Kidney (tissue), 14 donors: ENCODE measurements around the gene LMF2. TPM values are rescaled to one million over a fixed set of nuclear protein-coding genes. Genes with fewer than 3 reads are reported as not detected.
A peak's percentile ranks its signal among the peaks of the same experiment; 100 is the strongest.

ENCODE experiments used
- DNase-seq, 5 donors: peaks; one replicate each; pipeline ENCODE4 v3.0.0-alpha.2; 2013 to 2020
- FAIRE-seq: peaks from 2 replicates; lab custom pipeline; 2012; peaks lifted over from hg19 to GRCh38; lab: Jason Lieb, UNC
- H3K27ac ChIP-seq, 2 donors: one replicate each; pipeline ENCODE4 v1.7.0; 2013; ENCODE audit warnings: low read depth in 2 of 2, low read length in 2 of 2, inconsistent platforms in 1 of 2
- H3K27me3 ChIP-seq: one replicate; pipeline ENCODE4 v1.7.1; 2013; ENCODE audit warnings: low read length, inconsistent platforms; ENCODE audit not compliant: control insufficient read depth, insufficient read depth
- H3K36me3 ChIP-seq, 3 donors: one replicate each; pipeline versions ENCODE4 v1.7.0 to v1.7.1; 2013; ENCODE audit warnings: low read length in 3 of 3, control low read depth in 1 of 3, inconsistent platforms in 1 of 3; ENCODE audit not compliant: insufficient read depth in 3 of 3, control insufficient read depth in 2 of 3
- H3K4me1 ChIP-seq, 3 donors: one replicate each; pipeline versions ENCODE4 v1.7.0 to v1.7.1; 2013; ENCODE audit warnings: low read length in 3 of 3, inconsistent platforms in 1 of 3, low read depth in 1 of 3; ENCODE audit not compliant: control insufficient read depth in 2 of 3, insufficient read depth in 2 of 3
- H3K4me3 ChIP-seq, 3 donors: one replicate each; pipeline versions ENCODE4 v1.7.0 to v1.8.1; 2013; ENCODE audit warnings: low read length in 3 of 3, control low read depth in 1 of 3, inconsistent platforms in 1 of 3
- H3K9ac ChIP-seq, 3 donors: one replicate each; pipeline versions ENCODE4 v1.7.0 to v1.7.1; 2013; ENCODE audit warnings: low read length in 3 of 3, control low read depth in 1 of 3, inconsistent platforms in 1 of 3
- H3K9me3 ChIP-seq, 3 donors: one replicate each; pipeline versions ENCODE4 v1.7.0 to v1.7.1; 2013; ENCODE audit warnings: low read length in 3 of 3, control low read depth in 1 of 3, inconsistent platforms in 1 of 3; ENCODE audit not compliant: control insufficient read depth in 2 of 3, insufficient read depth in 1 of 3
- CTCF ChIP-seq: IDR thresholded peaks from 3 replicates; pipeline ENCODE4 v1.5.1; 2012; ENCODE audit warnings: mild to moderate bottlenecking, moderate library complexity, borderline replicate concordance; ENCODE audit not compliant: insufficient read depth; ENCODE audit errors: extremely low read depth
- intact Hi-C: fragments of 100-400 bp; cut with DNase I; formaldehyde crosslinking; loops from one replicate; pipeline ENCODE4 v1.11.1; 2022
- polyA plus RNA-seq: library from polyadenylated mRNA; stranded (reverse); fragments of 350-450 nt; fragmentation: Illumina TruSeq; extraction: RNeasy Lipid Tissue Mini Kit (QIAGEN cat#74804); gene quantifications from one replicate; pipeline ENCODE4 v1.2.3, GENCODE V29; 2014; ENCODE audit warnings: low read depth, low replicate concordance; ENCODE audit not compliant: insufficient read depth
- total RNA-seq: library from RNA; stranded (reverse); fragmentation: NEBNext Ultra II Directional; extraction: Animal tissue kit (Norgen Biotek cat#: 25700); gene quantifications from one replicate; pipeline ENCODE4 v1.2.1, GENCODE V29; 2021
- donor health status: control.
- donor health status: control.
- donor health status: control.
- donor health status: control.
- donor health status: control.
- donor health status: DM: yes; HTN: yes; CAD: no.
- donor health status: Normal renal cell carcinoma (clear cell type).

LMF2 gene
- total and polyA plus RNA-seq, 2 donors from 2014 or later, result 41.7 to 77.9 TPM

DNA sequence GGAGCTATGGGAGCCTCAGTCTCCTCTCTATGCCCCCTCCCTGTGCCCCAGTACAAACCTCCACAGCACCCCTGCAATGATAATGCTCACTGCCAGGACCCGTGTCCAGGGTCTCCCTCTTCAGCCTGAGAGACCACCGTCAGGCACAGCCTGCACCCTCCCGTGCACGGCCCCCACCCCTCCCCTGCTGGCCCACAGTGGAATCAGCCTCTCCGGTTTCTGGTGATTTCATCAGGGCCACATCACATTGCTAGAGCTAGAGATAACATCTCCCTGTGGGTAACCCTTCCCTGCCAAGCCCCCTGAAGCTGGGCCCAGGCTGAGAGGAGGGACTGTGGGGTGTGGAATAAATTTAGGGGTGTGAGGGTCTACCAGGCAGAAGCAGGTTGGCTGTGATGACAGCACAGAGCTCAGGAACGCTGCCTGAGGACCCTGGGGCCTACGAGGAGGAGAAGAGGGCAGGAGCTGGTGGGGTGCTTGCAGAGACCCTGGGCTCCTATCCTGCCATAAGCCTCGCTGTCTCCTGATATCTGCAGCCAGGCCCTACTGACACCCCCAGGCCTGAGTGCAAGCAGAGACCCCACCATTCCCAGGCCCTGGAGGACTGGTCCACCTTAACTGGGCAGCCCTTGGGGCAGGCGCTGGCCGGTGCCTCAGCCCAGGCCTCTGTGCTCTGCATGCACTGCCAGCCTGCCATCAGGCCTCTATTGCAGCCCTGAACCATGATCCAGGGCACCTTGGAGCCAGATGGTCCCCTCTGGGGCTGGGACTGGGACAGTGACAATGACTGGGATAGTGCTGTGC is 38.2 kb upstream of the LMF2 start, which contains the start of gene KLHDC7B:
Gene KLHDC7B (plus strand): TSS at position 378 of the 804 bp plus-strand sequence. CDS start 345 bp downstream, at position 723.
- DNase-seq (no peak), FAIRE-seq (no peak)
- intact Hi-C loops, result no loop called here
- H3K4me3 ChIP-seq, result no peak within 1 kb of the TSS
- H3K9me3 ChIP-seq, result no peaks in the 10 kb centered on the region
- peak within 1 kb of the TSS in 1 of 2 donors; percentile 7 for H3K27ac ChIP-seq
- peaks cover 11% of the 10 kb centered on the region for H3K27me3 ChIP-seq
- no peaks in the 10 kb centered on the region for H3K36me3 ChIP-seq
- TF ChIP-seq CTCF, result no peak
- H3K9ac ChIP-seq, result peak within 1 kb of the TSS in 1 of 3 donors; percentile 24
- H3K4me1 ChIP-seq, result peaks cover 0 to 3% (median 0%) of the 10 kb centered on the region in 3 donors

- peak overlapping the region in 1 of 2 donors; percentile 67 for H3K27ac ChIP-seq
- peaks cover 0 to 3% (median 0%) of the 10 kb centered on the region in 3 donors for H3K4me1 ChIP-seq
- no peaks in the 10 kb centered on the region for H3K36me3 ChIP-seq
- peaks cover 11% of the 10 kb centered on the region for H3K27me3 ChIP-seq
- FAIRE-seq, result no peak
- peak overlapping the region in 1 of 3 donors; percentile 24 for H3K9ac ChIP-seq
- H3K9me3 ChIP-seq, result no peaks in the 10 kb centered on the region
- H3K4me3 ChIP-seq, result peak overlapping the region in 1 of 3 donors; percentile 29
- TF ChIP-seq CTCF, result no peak
- DNase-seq, result peak in 2 of 5 donors; percentile 42 to 87
- intact Hi-C loops, result no loop called here
Observed at GRCh38 chr22:50544746-50545253, 37.3 kb upstream of the LMF2 start.

- peak overlapping the region in 1 of 3 donors; percentile 29 for H3K4me3 ChIP-seq
- peak; percentile 77 to 92 (median 82) for DNase-seq
- H3K9me3 ChIP-seq, result no peaks in the 10 kb centered on the region
Observed at GRCh38 chr22:50544078-50544745, 36.7 kb upstream of the LMF2 start.

More at GRCh38 chr22:50544078-50544745, 36.7 kb upstream of the LMF2 start:
- Histone ChIP-seq H3K9ac (peak overlapping the region in 2 of 3 donors; percentile 26 to 29), H3K36me3 (no peaks in the 10 kb centered on the region), H3K27ac (peak overlapping the region in 1 of 2 donors; percentile 67), H3K4me1 (peaks cover 0 to 5% (median 2%) of the 10 kb centered on the region in 3 donors), H3K27me3 (peaks cover 9% of the 10 kb centered on the region)
- no peak for FAIRE-seq
- peak; percentile 42 for TF ChIP-seq CTCF
- intact Hi-C loops, result no loop called here
